ENCODE data around the gene MTF1.

MTF1 gene

DNA sequence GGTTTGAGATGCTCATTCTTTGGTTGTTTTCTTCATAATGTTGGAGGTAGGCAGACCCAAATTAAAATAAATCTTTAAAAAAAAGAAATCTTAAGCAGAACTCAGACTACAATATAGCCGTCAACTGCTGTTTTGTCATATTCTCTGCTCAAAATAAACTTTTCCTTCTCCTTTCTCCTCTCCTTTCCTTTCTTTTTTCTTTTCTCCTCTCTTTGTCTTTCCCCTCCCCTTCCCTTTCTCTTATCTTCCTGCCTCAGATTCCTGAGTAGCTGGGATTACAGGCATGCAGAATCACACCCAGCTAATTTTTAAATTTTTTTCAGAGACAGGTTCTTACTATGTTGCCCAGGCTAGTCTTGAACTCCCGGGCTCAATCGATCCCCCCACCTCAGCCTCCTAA lies 24.8 kb upstream of the MTF1 start:
- Histone ChIP-seq H3K9me3 (ENCODE audit: control insufficient read depth, insufficient read depth, low read depth, low read length) (no peaks in the 10 kb centered on the region), H3K36me3 (ENCODE audit: control insufficient read depth in 2 of 2, insufficient read depth in 1 of 2, low read length in 2 of 2) (peaks cover 39 to 87% of the 10 kb centered on the region in 2 experiments), H3K27ac (ENCODE audit: extremely low read depth, low read depth, low read length) (no peak overlapping the region), H3K4me1 (ENCODE audit: control insufficient read depth, insufficient read depth, low read length) (no peaks in the 10 kb centered on the region), H3K4me3 (ENCODE audit: low read depth, low read length) (no peak overlapping the region)
- CTCF ChIA-PET = interaction anchor here (0.9 to 1.7 kb wide), 2 partner anchors 24 to 91 kb away, joined by 4 to 6 read pairs; no protein-coding TSS in a partner anchor
- POLR2A ChIA-PET = no interaction called here
- TF ChIP-seq ZNF311 (tag by site-specific recombination; IDR thresholded peaks at IDR 0.05; ENCODE audit: borderline replicate concordance) (no peak), PRDM1 (tag by site-specific recombination; IDR thresholded peaks at IDR 0.05) (peak; percentile 98)

DNA sequence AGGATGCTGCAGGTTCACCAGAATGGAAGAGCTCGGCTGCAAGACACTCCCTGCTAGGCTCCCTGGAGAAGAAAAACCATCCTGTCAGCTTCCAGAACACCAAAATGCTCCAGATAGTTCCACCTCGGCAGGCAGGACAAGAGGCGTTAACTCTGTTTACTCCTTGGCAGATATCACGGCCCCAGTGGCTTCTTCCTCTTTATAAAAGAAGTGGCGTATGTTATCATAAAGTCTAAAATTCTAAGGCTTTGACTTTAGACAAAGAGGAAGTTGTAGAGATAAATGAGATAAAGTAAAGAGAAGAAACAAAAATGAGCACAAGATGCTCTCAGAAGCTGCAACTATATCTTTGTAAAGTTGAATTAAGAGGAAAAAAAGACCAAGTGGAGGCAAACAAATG lies 24.3 kb upstream of the MTF1 start:
- TF ChIP-seq, protein P1, sequence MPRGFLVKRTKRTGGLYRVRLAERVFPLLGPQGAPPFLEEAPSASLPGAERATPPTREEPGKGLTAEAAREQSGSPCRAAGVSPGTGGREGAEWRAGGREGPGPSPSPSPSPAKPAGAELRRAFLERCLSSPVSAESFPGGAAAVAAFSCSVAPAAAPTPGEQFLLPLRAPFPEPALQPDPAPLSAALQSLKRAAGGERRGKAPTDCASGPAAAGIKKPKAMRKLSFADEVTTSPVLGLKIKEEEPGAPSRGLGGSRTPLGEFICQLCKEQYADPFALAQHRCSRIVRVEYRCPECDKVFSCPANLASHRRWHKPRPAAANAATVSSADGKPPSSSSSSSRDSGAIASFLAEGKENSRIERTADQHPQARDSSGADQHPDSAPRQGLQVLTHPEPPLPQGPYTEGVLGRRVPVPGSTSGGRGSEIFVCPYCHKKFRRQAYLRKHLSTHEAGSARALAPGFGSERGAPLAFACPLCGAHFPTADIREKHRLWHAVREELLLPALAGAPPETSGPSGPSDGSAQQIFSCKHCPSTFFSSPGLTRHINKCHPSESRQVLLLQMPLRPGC (tag by site-specific recombination; IDR thresholded peaks at IDR 0.05) = no peak
- TF ChIP-seq, protein P2, sequence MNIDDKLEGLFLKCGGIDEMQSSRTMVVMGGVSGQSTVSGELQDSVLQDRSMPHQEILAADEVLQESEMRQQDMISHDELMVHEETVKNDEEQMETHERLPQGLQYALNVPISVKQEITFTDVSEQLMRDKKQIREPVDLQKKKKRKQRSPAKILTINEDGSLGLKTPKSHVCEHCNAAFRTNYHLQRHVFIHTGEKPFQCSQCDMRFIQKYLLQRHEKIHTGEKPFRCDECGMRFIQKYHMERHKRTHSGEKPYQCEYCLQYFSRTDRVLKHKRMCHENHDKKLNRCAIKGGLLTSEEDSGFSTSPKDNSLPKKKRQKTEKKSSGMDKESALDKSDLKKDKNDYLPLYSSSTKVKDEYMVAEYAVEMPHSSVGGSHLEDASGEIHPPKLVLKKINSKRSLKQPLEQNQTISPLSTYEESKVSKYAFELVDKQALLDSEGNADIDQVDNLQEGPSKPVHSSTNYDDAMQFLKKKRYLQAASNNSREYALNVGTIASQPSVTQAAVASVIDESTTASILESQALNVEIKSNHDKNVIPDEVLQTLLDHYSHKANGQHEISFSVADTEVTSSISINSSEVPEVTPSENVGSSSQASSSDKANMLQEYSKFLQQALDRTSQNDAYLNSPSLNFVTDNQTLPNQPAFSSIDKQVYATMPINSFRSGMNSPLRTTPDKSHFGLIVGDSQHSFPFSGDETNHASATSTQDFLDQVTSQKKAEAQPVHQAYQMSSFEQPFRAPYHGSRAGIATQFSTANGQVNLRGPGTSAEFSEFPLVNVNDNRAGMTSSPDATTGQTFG (tag by site-specific recombination; IDR thresholded peaks at IDR 0.05; ENCODE audit: borderline replicate concordance) = no peak
- TF ChIP-seq ZNF768 (tag by site-specific recombination; IDR thresholded peaks at IDR 0.05) (no peak), ZNF214 (tag by site-specific recombination; IDR thresholded peaks at IDR 0.05; ENCODE audit: borderline replicate concordance) (no peak), ZNF776 (tag by site-specific recombination; IDR thresholded peaks at IDR 0.05; ENCODE audit: borderline replicate concordance) (no peak), ZNF202 (tag by site-specific recombination; IDR thresholded peaks at IDR 0.05; ENCODE audit: borderline replicate concordance) (no peak), ZNF175 (tag by site-specific recombination; IDR thresholded peaks at IDR 0.05) (no peak)
- TF ChIP-seq, protein P3, sequence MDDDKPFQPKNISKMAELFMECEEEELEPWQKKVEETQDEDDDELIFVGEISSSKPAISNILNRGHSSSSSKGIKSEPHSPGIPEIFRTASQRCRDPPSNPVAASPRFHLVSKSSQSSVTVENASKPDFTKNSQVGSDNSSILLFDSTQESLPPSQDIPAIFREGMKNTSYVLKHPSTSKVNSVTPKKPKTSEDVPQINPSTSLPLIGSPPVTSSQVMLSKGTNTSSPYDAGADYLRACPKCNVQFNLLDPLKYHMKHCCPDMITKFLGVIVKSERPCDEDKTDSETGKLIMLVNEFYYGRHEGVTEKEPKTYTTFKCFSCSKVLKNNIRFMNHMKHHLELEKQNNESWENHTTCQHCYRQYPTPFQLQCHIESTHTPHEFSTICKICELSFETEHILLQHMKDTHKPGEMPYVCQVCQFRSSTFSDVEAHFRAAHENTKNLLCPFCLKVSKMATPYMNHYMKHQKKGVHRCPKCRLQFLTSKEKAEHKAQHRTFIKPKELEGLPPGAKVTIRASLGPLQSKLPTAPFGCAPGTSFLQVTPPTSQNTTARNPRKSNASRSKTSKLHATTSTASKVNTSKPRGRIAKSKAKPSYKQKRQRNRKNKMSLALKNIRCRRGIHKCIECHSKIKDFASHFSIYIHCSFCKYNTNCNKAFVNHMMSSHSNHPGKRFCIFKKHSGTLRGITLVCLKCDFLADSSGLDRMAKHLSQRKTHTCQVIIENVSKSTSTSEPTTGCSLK (tag by site-specific recombination; IDR thresholded peaks at IDR 0.05) = no peak
- TF ChIP-seq, protein P4, sequence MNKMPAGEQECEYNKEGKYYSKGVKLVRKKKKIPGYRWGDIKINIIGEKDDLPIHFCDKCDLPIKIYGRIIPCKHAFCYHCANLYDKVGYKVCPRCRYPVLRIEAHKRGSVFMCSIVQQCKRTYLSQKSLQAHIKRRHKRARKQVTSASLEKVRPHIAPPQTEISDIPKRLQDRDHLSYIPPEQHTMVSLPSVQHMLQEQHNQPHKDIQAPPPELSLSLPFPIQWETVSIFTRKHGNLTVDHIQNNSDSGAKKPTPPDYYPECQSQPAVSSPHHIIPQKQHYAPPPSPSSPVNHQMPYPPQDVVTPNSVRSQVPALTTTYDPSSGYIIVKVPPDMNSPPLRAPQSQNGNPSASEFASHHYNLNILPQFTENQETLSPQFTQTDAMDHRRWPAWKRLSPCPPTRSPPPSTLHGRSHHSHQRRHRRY (tag by site-specific recombination; IDR thresholded peaks at IDR 0.05) = no peak
- Histone ChIP-seq H3K4me3 (ENCODE audit: low read depth, low read length) (no peak overlapping the region), H3K27ac (ENCODE audit: extremely low read depth, low read depth, low read length) (no peak overlapping the region), H3K36me3 (ENCODE audit: control insufficient read depth in 2 of 2, insufficient read depth in 1 of 2, low read length in 2 of 2) (peaks cover 35 to 82% of the 10 kb centered on the region in 2 experiments), H3K4me1 (ENCODE audit: control insufficient read depth, insufficient read depth, low read length) (no peaks in the 10 kb centered on the region), H3K9me3 (ENCODE audit: control insufficient read depth, insufficient read depth, low read depth, low read length) (no peaks in the 10 kb centered on the region)
- ChIA-PET POLR2A (no interaction called here), CTCF (interaction anchor here (0.9 to 1.7 kb wide), 3 partner anchors 21 to 91 kb away, joined by 4 to 6 read pairs (median 4); no protein-coding TSS in a partner anchor)

DNA sequence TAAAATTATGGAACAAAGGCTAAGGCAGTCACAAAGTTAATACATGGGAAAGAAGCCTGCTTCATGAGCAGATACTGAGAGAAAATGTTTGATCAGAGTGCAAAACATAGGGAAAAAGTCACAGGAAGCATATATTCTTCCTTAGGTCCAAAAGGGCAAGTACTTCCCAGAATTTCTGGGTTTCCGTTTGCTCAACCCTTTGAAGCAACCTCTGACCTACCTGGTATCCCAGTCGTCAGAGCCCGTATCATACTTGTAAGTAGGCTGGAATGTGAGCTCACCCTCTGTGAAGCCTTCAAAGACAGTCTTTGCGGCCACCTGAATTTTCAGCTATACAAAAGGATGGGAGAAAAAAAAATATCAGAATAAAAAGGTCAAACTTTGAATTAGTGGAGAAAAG lies 20.5 kb upstream of the MTF1 start:
- H3K4me1 ChIP-seq (ENCODE audit: control insufficient read depth, insufficient read depth, low read length) = no peaks in the 10 kb centered on the region
- TF ChIP-seq HOXC10 (CRISPR knock-in tag; IDR thresholded peaks at IDR 0.05) = no peak
- TF ChIP-seq GLI2 (tag by site-specific recombination; IDR thresholded peaks at IDR 0.05; ENCODE audit: borderline replicate concordance, low read depth) = no peak
- TF ChIP-seq, protein P5, sequence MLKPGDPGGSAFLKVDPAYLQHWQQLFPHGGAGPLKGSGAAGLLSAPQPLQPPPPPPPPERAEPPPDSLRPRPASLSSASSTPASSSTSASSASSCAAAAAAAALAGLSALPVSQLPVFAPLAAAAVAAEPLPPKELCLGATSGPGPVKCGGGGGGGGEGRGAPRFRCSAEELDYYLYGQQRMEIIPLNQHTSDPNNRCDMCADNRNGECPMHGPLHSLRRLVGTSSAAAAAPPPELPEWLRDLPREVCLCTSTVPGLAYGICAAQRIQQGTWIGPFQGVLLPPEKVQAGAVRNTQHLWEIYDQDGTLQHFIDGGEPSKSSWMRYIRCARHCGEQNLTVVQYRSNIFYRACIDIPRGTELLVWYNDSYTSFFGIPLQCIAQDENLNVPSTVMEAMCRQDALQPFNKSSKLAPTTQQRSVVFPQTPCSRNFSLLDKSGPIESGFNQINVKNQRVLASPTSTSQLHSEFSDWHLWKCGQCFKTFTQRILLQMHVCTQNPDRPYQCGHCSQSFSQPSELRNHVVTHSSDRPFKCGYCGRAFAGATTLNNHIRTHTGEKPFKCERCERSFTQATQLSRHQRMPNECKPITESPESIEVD (tag by site-specific recombination; IDR thresholded peaks at IDR 0.05) = no peak
- TF ChIP-seq KLF16 (tag by site-specific recombination; IDR thresholded peaks at IDR 0.05) = no peak
- peaks cover 42 to 80% of the 10 kb centered on the region in 2 experiments for H3K36me3 ChIP-seq (ENCODE audit: control insufficient read depth in 2 of 2, insufficient read depth in 1 of 2, low read length in 2 of 2)
- H3K27ac ChIP-seq (ENCODE audit: extremely low read depth, low read depth, low read length) = no peak overlapping the region
- no peak overlapping the region for H3K4me3 ChIP-seq (ENCODE audit: low read depth, low read length)
- ChIA-PET CTCF (interaction anchor here (0.6 kb wide), 1 partner anchor 28 kb away, joined by 3 read pairs; no protein-coding TSS in a partner anchor), POLR2A (interaction anchor here (1.1 kb wide), 1 partner anchor 20 kb away, joined by 3 read pairs; the partner anchor contains the start of gene MTF1)
- H3K9me3 ChIP-seq (ENCODE audit: control insufficient read depth, insufficient read depth, low read depth, low read length) = no peaks in the 10 kb centered on the region
